Suppressor macrophage (primary cell): ENCODE measurements around the gene PPP1R3E.
"Not testable (repeated sequence)": the region's sequence is repeated elsewhere in the genome, so short reads cannot be mapped to it uniquely, and the experiment has no call there.

Source experiments
- DNase-seq, 4 experiments: peaks; one replicate each; pipeline ENCODE4 v3.0.0-alpha.2; 2020 to 2022
- total RNA-seq, 17 experiments: gene quantifications; one replicate each; lab custom pipeline; 2026; ENCODE audit warnings: mixed read lengths in 6 of 17, inconsistent platforms in 3 of 17; lab: John Stamatoyannopoulos, UW

PPP1R3E gene
- 1.6 to 11.0 (median 4.8) reads per million in 17 experiments for total RNA-seq

- peak; percentile 57 to 85 (median 74) for DNase-seq
Measured at GRCh38 chr14:23302290-23303225, at the start of gene PPP1R3E. PPP1R3E (minus strand) TSS chr14:23302859; CDS start chr14:23302576, 283 bp downstream.

- DNase-seq: peak in 1 of 4 experiments; percentile 6
Measured at GRCh38 chr14:23351681-23352505, 49.2 kb upstream of the PPP1R3E start.

- no peak for DNase-seq
Measured at GRCh38 chr14:23349156-23349845, 46.6 kb upstream of the PPP1R3E start.

- no peak for DNase-seq
Measured at GRCh38 chr14:23348297-23348655, 45.6 kb upstream of the PPP1R3E start.

- DNase-seq: no peak
Measured at GRCh38 chr14:23347406-23348296, 45.0 kb upstream of the PPP1R3E start.

- no peak for DNase-seq
Measured at GRCh38 chr14:23346693-23347405, 44.2 kb upstream of the PPP1R3E start.

- DNase-seq: no peak
Measured at GRCh38 chr14:23345987-23346692, 43.5 kb upstream of the PPP1R3E start.

GRCh38 chr14:23344481-23344880, 41.8 kb upstream of the PPP1R3E start:
- DNase-seq: no peak

GRCh38 chr14:23339506-23340268, 37.0 kb upstream of the PPP1R3E start:
- no peak for DNase-seq

GRCh38 chr14:23335623-23336022, 33.0 kb upstream of the PPP1R3E start:
- no peak for DNase-seq

GRCh38 chr14:23327947-23328744, 25.5 kb upstream of the PPP1R3E start:
- DNase-seq: peak; percentile 76 to 84 (median 81)

- DNase-seq: no peak
Measured at GRCh38 chr14:23326491-23327332, 24.1 kb upstream of the PPP1R3E start.

- DNase-seq: not testable (repeated sequence)
Measured at GRCh38 chr14:23325746-23326145, 23.1 kb upstream of the PPP1R3E start.

GRCh38 chr14:23324993-23325392, 22.3 kb upstream of the PPP1R3E start:
- no peak for DNase-seq

GRCh38 chr14:23324455-23324846, 21.8 kb upstream of the PPP1R3E start:
- no peak for DNase-seq

GRCh38 chr14:23323838-23324454, 21.3 kb upstream of the PPP1R3E start:
- DNase-seq: no peak
